ENCODE results near the gene ELL. TPM values are rescaled to one million over a fixed set of nuclear protein-coding genes. Genes with fewer than 3 reads are reported as not detected.

ELL gene
- total and polyA plus RNA-seq, 9 of the 15 experiments (the other 6 are each of a cell fraction or from before 2014, with no cell fraction given): 0.24 to 22.5 (median 4.1) TPM

- TF ChIP-seq, protein P1, sequence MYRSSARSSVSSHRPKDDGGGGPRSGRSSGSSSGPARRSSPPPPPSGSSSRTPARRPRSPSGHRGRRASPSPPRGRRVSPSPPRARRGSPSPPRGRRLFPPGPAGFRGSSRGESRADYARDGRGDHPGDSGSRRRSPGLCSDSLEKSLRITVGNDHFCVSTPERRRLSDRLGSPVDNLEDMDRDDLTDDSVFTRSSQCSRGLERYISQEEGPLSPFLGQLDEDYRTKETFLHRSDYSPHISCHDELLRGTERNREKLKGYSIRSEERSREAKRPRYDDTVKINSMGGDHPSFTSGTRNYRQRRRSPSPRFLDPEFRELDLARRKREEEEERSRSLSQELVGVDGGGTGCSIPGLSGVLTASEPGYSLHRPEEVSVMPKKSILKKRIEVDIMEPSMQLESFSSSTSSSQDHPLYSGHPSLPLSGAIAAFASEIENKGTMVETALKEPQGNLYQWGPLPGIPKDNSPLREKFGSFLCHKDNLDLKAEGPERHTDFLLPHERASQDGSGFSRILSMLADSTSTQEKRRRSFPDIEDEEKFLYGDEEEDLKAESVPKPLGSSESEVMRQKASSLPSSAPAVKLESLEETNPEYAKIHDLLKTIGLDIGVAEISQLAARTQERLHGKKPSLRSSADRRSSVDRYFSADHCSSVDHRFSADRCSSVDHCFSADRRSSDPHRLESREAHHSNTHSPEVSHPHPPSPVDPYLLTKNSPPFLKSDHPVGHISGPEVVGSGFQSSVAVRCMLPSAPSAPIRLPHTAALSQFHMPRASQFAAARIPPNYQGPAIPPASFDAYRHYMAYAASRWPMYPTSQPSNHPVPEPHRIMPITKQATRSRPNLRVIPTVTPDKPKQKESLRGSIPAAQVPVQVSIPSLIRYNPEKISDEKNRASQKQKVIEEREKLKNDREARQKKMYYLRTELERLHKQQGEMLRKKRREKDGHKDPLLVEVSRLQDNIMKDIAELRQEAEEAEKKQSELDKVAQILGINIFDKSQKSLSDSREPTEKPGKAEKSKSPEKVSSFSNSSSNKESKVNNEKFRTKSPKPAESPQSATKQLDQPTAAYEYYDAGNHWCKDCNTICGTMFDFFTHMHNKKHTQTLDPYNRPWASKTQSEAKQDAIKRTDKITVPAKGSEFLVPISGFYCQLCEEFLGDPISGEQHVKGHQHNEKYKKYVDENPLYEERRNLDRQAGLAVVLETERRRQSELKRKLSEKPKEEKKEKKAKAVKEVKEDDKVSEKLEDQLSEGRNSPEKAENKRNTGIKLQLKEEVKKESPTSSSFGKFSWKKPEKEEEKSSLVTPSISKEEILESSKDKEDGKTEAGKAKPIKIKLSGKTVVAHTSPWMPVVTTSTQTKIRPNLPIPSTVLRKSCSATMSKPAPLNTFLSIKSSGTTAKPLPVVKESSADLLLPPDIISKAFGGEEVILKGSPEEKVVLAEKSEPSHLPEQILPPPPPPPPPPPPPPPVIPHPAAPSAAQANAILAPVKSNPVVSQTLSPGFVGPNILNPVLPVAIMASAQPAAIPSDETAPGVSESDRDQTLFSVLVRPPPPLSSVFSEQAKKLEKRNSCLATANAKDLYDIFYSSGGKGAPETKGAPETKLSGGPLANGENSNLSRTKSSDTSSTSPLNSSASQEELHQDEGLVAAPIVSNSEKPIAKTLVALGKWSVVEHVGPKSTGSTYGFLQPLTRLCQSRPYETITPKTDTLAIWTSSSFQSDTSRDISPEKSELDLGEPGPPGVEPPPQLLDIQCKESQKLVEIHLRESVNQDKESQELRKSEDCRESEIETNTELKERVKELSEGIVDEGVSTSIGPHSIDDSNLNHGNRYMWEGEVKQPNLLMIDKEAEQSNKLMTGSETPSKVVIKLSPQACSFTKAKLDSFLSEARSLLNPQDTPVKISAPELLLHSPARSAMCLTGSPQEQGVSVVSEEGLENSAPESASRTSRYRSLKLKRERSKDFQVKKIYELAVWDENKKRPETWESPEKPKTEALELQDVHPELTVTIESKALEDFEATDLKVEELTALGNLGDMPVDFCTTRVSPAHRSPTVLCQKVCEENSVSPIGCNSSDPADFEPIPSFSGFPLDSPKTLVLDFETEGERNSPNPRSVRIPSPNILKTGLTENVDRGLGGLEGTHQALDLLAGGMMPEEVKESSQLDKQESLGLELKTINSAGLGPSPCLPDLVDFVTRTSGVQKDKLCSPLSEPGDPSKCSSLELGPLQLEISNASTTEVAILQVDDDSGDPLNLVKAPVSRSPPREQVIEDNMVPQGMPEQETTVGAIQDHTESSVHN (IDR thresholded peaks at IDR 0.05; ENCODE audit: borderline replicate concordance in 1 of 2, low read depth in 1 of 2): no peak
- TF ChIP-seq ZNF224 (CRISPR knock-in tag; IDR thresholded peaks at IDR 0.05) (no peak), POLR2AphosphoS2 (IDR thresholded peaks at IDR 0.05; ENCODE audit: low read length) (no peak), COPS2 (conservative IDR thresholded peaks at IDR 0.05) (no peak), SOX6 (IDR thresholded peaks at IDR 0.05) (no peak), GTF3C2 (IDR thresholded peaks at IDR 0.05; ENCODE audit: borderline replicate concordance, extremely low read depth, insufficient read length) (no peak), PURB (CRISPR knock-in tag; IDR thresholded peaks at IDR 0.05; ENCODE audit: low read depth) (no peak), RNF219 (CRISPR knock-in tag; IDR thresholded peaks at IDR 0.05) (no peak)
- TF ChIP-seq, protein P2, sequence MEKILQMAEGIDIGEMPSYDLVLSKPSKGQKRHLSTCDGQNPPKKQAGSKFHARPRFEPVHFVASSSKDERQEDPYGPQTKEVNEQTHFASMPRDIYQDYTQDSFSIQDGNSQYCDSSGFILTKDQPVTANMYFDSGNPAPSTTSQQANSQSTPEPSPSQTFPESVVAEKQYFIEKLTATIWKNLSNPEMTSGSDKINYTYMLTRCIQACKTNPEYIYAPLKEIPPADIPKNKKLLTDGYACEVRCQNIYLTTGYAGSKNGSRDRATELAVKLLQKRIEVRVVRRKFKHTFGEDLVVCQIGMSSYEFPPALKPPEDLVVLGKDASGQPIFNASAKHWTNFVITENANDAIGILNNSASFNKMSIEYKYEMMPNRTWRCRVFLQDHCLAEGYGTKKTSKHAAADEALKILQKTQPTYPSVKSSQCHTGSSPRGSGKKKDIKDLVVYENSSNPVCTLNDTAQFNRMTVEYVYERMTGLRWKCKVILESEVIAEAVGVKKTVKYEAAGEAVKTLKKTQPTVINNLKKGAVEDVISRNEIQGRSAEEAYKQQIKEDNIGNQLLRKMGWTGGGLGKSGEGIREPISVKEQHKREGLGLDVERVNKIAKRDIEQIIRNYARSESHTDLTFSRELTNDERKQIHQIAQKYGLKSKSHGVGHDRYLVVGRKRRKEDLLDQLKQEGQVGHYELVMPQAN (IDR thresholded peaks at IDR 0.05; ENCODE audit: borderline replicate concordance): no peak
These were observed 107.2 kb downstream of the ELL start (continued) for GRCh38 chr19:18414504-18415177.
